ENCODE results near the gene LHFPL2. TPM values are rescaled to one million over a fixed set of nuclear protein-coding genes. Genes with fewer than 3 reads are reported as not detected.
A peak's percentile ranks its signal among the peaks of the same experiment; 100 is the strongest.

Gene LHFPL2
- total and polyA plus RNA-seq, 9 of the 15 experiments (the other 6 are each of a cell fraction or from before 2014, with no cell fraction given): 1.0 to 6.6 (median 4.6) TPM

- TF ChIP-seq HNRNPLL (IDR thresholded peaks at IDR 0.05; ENCODE audit: low read depth, low read length, poor library complexity, severe bottlenecking) (peak; percentile 19), E2F8 (IDR thresholded peaks at IDR 0.05; ENCODE audit: low read depth, partially characterized antibody) (no peak), KDM1A (IDR thresholded peaks at IDR 0.05) (no peak), EP300 (IDR thresholded peaks at IDR 0.05; ENCODE audit: low read length) (no peak), KLF13 (tag; IDR thresholded peaks at IDR 0.05; ENCODE audit: borderline replicate concordance, low read depth) (no peak), KHSRP (IDR thresholded peaks at IDR 0.05) (no peak), SIN3A (IDR thresholded peaks at IDR 0.05; ENCODE audit: borderline replicate concordance in 2 of 2, control insufficient read depth in 1 of 2, low read depth in 2 of 2, low read length in 2 of 2) (peak in 1 of 2 experiments; percentile 57; a peak in 1 of 4 replicates), PBX2 (CRISPR knock-in tag; IDR thresholded peaks at IDR 0.05; ENCODE audit: low read depth) (no peak), PBX2 (tag; conservative IDR thresholded peaks at IDR 0.05; ENCODE audit: low read depth) (no peak), HMGN3 (IDR thresholded peaks at IDR 0.05; ENCODE audit: borderline replicate concordance, extremely low read depth, insufficient read length, low read depth, low read length) (peak; percentile 72), PRPF4 (IDR thresholded peaks at IDR 0.05; ENCODE audit: insufficient read depth, low read depth, low read length, poor library complexity, severe bottlenecking) (no peak), FOXP1 (CRISPR knock-in tag; IDR thresholded peaks at IDR 0.05) (no peak), CREB3L1 (IDR thresholded peaks at IDR 0.05; ENCODE audit: borderline replicate concordance, low read depth) (0 out of 2 replicates have a peak, but pooled peaks have one; percentile 36), ETS1 (conservative IDR thresholded peaks at IDR 0.05; ENCODE audit: control insufficient read depth, low read depth, low read length) (peak; percentile 29; the same call in 1 of the 2 replicates), ZSCAN32 (CRISPR knock-in tag; IDR thresholded peaks at IDR 0.05) (no peak), SREBF2 (CRISPR knock-in tag; IDR thresholded peaks at IDR 0.05) (no peak), CCNT2 (IDR thresholded peaks at IDR 0.05; ENCODE audit: borderline replicate concordance, extremely low read depth, insufficient read length, low read depth, low read length) (peak; percentile 76)
These were observed 138.4 kb downstream of the LHFPL2 start (continued) for GRCh38 chr5:78509884-78510769.

Data from K562 (cell line).